ENCODE results near the gene CR1L.

GRCh38 chr1:207747627-207748492 is 102.9 kb downstream of the CR1L start:
- TF ChIP-seq EZH2 (IDR thresholded peaks at IDR 0.05) (no peak), CTCF (IDR thresholded peaks at IDR 0.05) (no peak), EZH2phosphoT487 (IDR thresholded peaks at IDR 0.05) (no peak)
